GM19043 (cell line): ENCODE data around the gene TRAPPC4.
A peak's percentile ranks its signal among the peaks of the same experiment; 100 is the strongest.

Source experiments
- ATAC-seq: cut with Tn5 transposase; IDR thresholded peaks from one replicate; pipeline ENCODE4 v1.9.1; 2021; ENCODE audit warnings: low read depth; ENCODE audit not compliant: unreplicated experiment

The TRAPPC4 gene

GRCh38 chr11:119061256-119061655 is 42.7 kb downstream of the TRAPPC4 start:
- no peak for ATAC-seq

GRCh38 chr11:119062779-119063178 is 44.2 kb downstream of the TRAPPC4 start:
- no peak for ATAC-seq

- ATAC-seq: no peak
These were observed 46.8 kb downstream of the TRAPPC4 start for GRCh38 chr11:119065369-119065768.

- ATAC-seq: peak; percentile 77
These were observed 49.0 kb downstream of the TRAPPC4 start, which contains the start of gene VPS11 for GRCh38 chr11:119067371-119068222. TSS of gene VPS11 (plus strand) at chr11:119067818. CDS start at chr11:119067824, 6 bp downstream.
